Kidney tubule cell (primary cell): ENCODE data around the gene EXO5.
"Not testable (repeated sequence)": the region's sequence is repeated elsewhere in the genome, so short reads cannot be mapped to it uniquely, and the experiment has no call there.

Experiments used
- DNase-seq: peaks from one replicate; pipeline ENCODE4 v3.0.0-alpha.2; 2018; ENCODE audit warnings: low spot score

Gene EXO5

GRCh38 chr1:40508375-40509341 is at the start of gene EXO5:
Gene EXO5 (plus strand): TSS chr1:40508767. CDS start chr1:40514545, 5,778 bp downstream.
- peak; percentile 79 for DNase-seq

GRCh38 chr1:40462956-40463590 is 45.5 kb upstream of the EXO5 start:
- no peak for DNase-seq

GRCh38 chr1:40469327-40469726 is 39.2 kb upstream of the EXO5 start:
- DNase-seq, result no peak

- DNase-seq, result no peak
Observed at GRCh38 chr1:40475268-40475667, 33.3 kb upstream of the EXO5 start.

GRCh38 chr1:40476924-40477677 is 31.5 kb upstream of the EXO5 start, which contains the start of gene ZFP69:
Gene ZFP69 (plus strand): TSS chr1:40477290. CDS start chr1:40479362, 2,072 bp downstream.
- DNase-seq, result peak; percentile 53

- DNase-seq, result peak; percentile 7
Observed at GRCh38 chr1:40477678-40478053, 30.9 kb upstream of the EXO5 start.

- DNase-seq, result no peak
Observed at GRCh38 chr1:40478276-40478675, 30.3 kb upstream of the EXO5 start.

GRCh38 chr1:40479156-40479555 is 29.4 kb upstream of the EXO5 start:
- no peak for DNase-seq

- DNase-seq, result no peak
Observed at GRCh38 chr1:40495315-40495903, 13.2 kb upstream of the EXO5 start.

- not testable (repeated sequence) for DNase-seq
Observed at GRCh38 chr1:40502651-40503050, 5.9 kb upstream of the EXO5 start.

GRCh38 chr1:40507973-40508372 is 594 bp upstream of the EXO5 start:
- no peak for DNase-seq

- no peak for DNase-seq
Observed at GRCh38 chr1:40519517-40519916, 10.9 kb downstream of the EXO5 start.

GRCh38 chr1:40530735-40531380 is 22.3 kb downstream of the EXO5 start:
- no peak for DNase-seq

- peak; percentile 97 for DNase-seq
Observed at GRCh38 chr1:40531381-40532061, 23.0 kb downstream of the EXO5 start, which contains the start of gene ZNF684. Gene ZNF684 (plus strand): TSS chr1:40531637. CDS start chr1:40533167, 1,530 bp downstream.

GRCh38 chr1:40532062-40532389 is 23.5 kb downstream of the EXO5 start:
- DNase-seq, result no peak

GRCh38 chr1:40532844-40533424 is 24.4 kb downstream of the EXO5 start:
- DNase-seq, result peak; percentile 63

- no peak for DNase-seq
Observed at GRCh38 chr1:40534589-40534988, 26.0 kb downstream of the EXO5 start.

- DNase-seq, result no peak
Observed at GRCh38 chr1:40535732-40536131, 27.2 kb downstream of the EXO5 start.

GRCh38 chr1:40539338-40539737 is 30.8 kb downstream of the EXO5 start:
- no peak for DNase-seq

- no peak for DNase-seq
Observed at GRCh38 chr1:40546957-40547356, 38.4 kb downstream of the EXO5 start.

- no peak for DNase-seq
Observed at GRCh38 chr1:40553017-40553416, 44.5 kb downstream of the EXO5 start.
